ENCODE measurements around the gene SNRNP48. TPM values are rescaled to one million over a fixed set of nuclear protein-coding genes. Genes with fewer than 3 reads are reported as not detected.

SNRNP48 gene
- polyA plus RNA-seq, 1 donor from 2014 or later = 17.5 TPM

GRCh38 chr6:7578516-7578915, 11.5 kb upstream of the SNRNP48 start:
- H3K9me2 ChIP-seq (ENCODE audit: insufficient read depth, low read length) = no peaks in the 10 kb centered on the region
- no peaks in the 10 kb centered on the region for H3K79me2 ChIP-seq (replicated peaks; ENCODE audit: insufficient read depth, low read length)
- TF ChIP-seq CTCF (IDR thresholded peaks at IDR 0.05; ENCODE audit: poor library complexity, severe bottlenecking) (no peak), MXI1 (conservative IDR thresholded peaks at IDR 0.05; ENCODE audit: poor library complexity, severe bottlenecking) (no peak), TAF1 (IDR thresholded peaks at IDR 0.05; ENCODE audit: low read depth) (no peak), EP300 (conservative IDR thresholded peaks at IDR 0.05; ENCODE audit: poor library complexity, severe bottlenecking) (no peak), REST (IDR thresholded peaks at IDR 0.05; ENCODE audit: borderline replicate concordance) (no peak), EZH2 (IDR thresholded peaks at IDR 0.05; ENCODE audit: borderline replicate concordance, insufficient read depth, low read length, poor library complexity, severe bottlenecking) (no peak), SMC3 (conservative IDR thresholded peaks at IDR 0.05; ENCODE audit: poor library complexity) (no peak), RAD21 (conservative IDR thresholded peaks at IDR 0.05) (no peak), POLR2AphosphoS5 (IDR thresholded peaks at IDR 0.05) (no peak)
- no peaks in the 10 kb centered on the region for H3K9me3 ChIP-seq (ENCODE audit: low read length)
- no peak overlapping the region for H3K4me2 ChIP-seq (ENCODE audit: low read length)
- no peak overlapping the region for H3K27ac ChIP-seq (ENCODE audit: low read length)
- H3K9ac ChIP-seq (ENCODE audit: low read length) = no peak overlapping the region
- H4K20me1 ChIP-seq (ENCODE audit: insufficient read depth) = no peaks in the 10 kb centered on the region
- no peaks in the 10 kb centered on the region for H3K27me3 ChIP-seq (ENCODE audit: insufficient read depth, low read depth, low read length)
- no peak overlapping the region for H3K4me3 ChIP-seq (ENCODE audit: low read length)
- no peaks in the 10 kb centered on the region for H3K36me3 ChIP-seq (ENCODE audit: insufficient read depth, low read length)
- H2AFZ ChIP-seq (ENCODE audit: low read depth, low read length) = no peak overlapping the region
- H3F3A ChIP-seq (ENCODE audit: insufficient read depth, low read length, poor library complexity, severe bottlenecking) = no peaks in the 10 kb centered on the region

GRCh38 chr6:7578931-7579330, 11.1 kb upstream of the SNRNP48 start:
- Histone ChIP-seq H3K4me2 (ENCODE audit: low read length) (no peak overlapping the region), H3F3A (ENCODE audit: insufficient read depth, low read length, poor library complexity, severe bottlenecking) (no peaks in the 10 kb centered on the region), H3K9ac (ENCODE audit: low read length) (no peak overlapping the region), H3K4me3 (ENCODE audit: low read length) (no peak overlapping the region), H2AFZ (ENCODE audit: low read depth, low read length) (no peak overlapping the region), H3K9me2 (ENCODE audit: insufficient read depth, low read length) (no peaks in the 10 kb centered on the region), H3K27ac (ENCODE audit: low read length) (no peak overlapping the region), H3K36me3 (ENCODE audit: insufficient read depth, low read length) (no peaks in the 10 kb centered on the region), H4K20me1 (ENCODE audit: insufficient read depth) (no peaks in the 10 kb centered on the region), H3K27me3 (ENCODE audit: insufficient read depth, low read depth, low read length) (no peaks in the 10 kb centered on the region), H3K9me3 (ENCODE audit: low read length) (no peaks in the 10 kb centered on the region), H3K79me2 (replicated peaks; ENCODE audit: insufficient read depth, low read length) (no peaks in the 10 kb centered on the region)
- TF ChIP-seq RAD21 (conservative IDR thresholded peaks at IDR 0.05) (no peak), REST (IDR thresholded peaks at IDR 0.05; ENCODE audit: borderline replicate concordance) (no peak), EZH2 (IDR thresholded peaks at IDR 0.05; ENCODE audit: borderline replicate concordance, insufficient read depth, low read length, poor library complexity, severe bottlenecking) (no peak), MXI1 (conservative IDR thresholded peaks at IDR 0.05; ENCODE audit: poor library complexity, severe bottlenecking) (no peak), SMC3 (conservative IDR thresholded peaks at IDR 0.05; ENCODE audit: poor library complexity) (no peak), EP300 (conservative IDR thresholded peaks at IDR 0.05; ENCODE audit: poor library complexity, severe bottlenecking) (no peak), CTCF (IDR thresholded peaks at IDR 0.05; ENCODE audit: poor library complexity, severe bottlenecking) (no peak), TAF1 (IDR thresholded peaks at IDR 0.05; ENCODE audit: low read depth) (no peak), POLR2AphosphoS5 (IDR thresholded peaks at IDR 0.05) (no peak)

Measured in neural cell (in vitro differentiated cells).